Inferior parietal cortex (tissue), 1 donor: ENCODE measurements around the gene S1PR2.

Source experiments
- DNase-seq: peaks from one replicate; pipeline ENCODE4 v3.0.0-alpha.2; 2016; ENCODE audit errors: extremely low spot score

Gene S1PR2, protein sequence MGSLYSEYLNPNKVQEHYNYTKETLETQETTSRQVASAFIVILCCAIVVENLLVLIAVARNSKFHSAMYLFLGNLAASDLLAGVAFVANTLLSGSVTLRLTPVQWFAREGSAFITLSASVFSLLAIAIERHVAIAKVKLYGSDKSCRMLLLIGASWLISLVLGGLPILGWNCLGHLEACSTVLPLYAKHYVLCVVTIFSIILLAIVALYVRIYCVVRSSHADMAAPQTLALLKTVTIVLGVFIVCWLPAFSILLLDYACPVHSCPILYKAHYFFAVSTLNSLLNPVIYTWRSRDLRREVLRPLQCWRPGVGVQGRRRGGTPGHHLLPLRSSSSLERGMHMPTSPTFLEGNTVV

GRCh38 chr19:10230861-10231611 is at the start of gene S1PR2:
Gene S1PR2 (minus strand): TSS chr19:10231331. CDS start chr19:10224905, 6,426 bp downstream.
- no peak for DNase-seq

DNA sequence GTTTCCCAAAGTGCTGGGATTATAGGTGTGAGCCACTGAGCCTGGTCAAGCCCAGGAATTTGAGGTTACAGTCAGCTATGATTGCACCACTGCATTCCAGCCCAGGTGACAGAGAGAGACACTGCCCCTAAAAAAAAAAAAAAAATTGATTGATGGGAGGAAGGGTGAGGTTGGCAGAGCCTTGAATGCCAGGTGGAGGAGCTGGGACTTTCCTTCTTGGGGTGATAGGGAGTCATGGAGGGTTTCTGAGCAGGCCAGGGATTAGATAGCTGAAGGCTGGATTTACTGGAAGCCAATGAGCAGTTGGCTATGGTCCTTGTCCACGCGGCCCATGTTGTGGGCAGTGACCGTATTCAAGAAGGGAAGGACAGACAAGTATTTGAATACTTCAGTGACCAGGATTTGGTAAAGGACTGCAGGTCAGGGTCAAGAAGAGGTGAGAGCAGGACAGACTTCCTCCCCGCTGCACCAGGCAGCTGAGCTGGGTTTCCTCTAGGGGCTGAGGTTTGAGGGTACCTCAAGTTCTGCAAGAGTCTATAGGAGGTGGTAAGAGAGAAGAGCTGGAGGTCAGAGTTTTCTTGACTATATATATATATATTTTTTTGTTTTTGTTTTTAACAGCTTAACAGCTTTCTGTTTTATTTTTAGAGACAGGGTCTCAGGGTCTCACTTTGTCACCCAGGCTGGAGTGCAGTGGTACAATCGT is 48.8 kb upstream of the S1PR2 start:
- DNase-seq, result no peak

- no peak for DNase-seq
Observed at GRCh38 chr19:10278935-10279334, 47.8 kb upstream of the S1PR2 start.

DNA sequence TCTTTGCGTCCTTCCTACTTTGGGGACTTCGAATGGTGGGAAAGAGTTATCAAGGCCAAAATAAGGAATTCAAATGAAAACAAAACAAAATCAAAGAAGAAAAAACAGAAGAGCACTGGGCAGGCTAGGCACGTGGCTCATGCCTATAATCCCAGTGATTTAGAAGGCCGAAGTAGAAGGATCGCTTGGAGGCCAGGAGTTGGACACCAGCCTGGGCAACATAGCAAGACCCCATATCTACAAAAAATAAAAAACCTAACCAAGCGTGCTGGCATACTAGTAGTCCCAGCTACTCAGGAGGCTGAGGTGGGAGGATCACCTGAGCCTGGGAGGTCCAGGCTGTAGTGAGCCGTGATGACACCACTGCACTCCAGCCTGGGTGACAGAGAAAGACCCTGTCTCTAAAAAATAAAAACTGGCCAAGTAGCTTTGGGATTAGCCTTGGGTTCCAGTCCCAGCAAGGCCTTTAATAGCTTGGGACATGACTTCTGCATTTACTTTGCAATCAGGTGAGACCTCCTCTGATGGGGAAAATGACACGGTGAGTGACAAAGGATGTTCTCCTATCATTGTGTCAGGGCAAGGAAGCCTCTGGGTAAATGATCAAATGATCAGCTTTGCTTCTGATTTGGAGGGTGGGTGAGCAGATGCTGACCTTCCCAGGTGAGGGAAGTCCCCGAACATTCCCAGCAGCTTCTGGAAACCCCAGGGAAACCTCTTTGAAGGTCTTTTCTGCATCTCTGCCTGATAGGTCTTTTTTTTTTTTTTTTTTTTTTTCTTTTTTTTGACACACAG is 46.9 kb upstream of the S1PR2 start:
- DNase-seq, result no peak

DNA sequence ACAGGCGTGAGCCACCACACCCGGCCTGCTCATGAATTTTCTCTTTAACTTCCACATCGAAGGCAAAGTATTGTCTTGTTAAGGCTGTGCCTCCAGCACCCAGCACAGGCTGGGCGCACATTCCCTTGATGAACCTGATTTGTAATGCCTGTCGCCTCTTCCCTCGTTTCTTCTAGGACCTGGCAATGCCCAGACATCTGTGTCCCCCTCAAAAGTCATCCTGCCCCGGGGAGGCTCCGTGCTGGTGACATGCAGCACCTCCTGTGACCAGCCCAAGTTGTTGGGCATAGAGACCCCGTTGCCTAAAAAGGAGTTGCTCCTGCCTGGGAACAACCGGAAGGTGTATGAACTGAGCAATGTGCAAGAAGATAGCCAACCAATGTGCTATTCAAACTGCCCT is 43.5 kb upstream of the S1PR2 start:
- no peak for DNase-seq

- no peak for DNase-seq
Observed at GRCh38 chr19:10271543-10272086, 40.5 kb upstream of the S1PR2 start.

GRCh38 chr19:10270616-10271394 is 39.7 kb upstream of the S1PR2 start, which contains the start of gene ICAM1:
Gene ICAM1 (plus strand): TSS chr19:10271120. CDS start chr19:10271160, 40 bp downstream.
- no peak for DNase-seq

- DNase-seq, result no peak
Observed at GRCh38 chr19:10270180-10270615, 39.1 kb upstream of the S1PR2 start.

DNA sequence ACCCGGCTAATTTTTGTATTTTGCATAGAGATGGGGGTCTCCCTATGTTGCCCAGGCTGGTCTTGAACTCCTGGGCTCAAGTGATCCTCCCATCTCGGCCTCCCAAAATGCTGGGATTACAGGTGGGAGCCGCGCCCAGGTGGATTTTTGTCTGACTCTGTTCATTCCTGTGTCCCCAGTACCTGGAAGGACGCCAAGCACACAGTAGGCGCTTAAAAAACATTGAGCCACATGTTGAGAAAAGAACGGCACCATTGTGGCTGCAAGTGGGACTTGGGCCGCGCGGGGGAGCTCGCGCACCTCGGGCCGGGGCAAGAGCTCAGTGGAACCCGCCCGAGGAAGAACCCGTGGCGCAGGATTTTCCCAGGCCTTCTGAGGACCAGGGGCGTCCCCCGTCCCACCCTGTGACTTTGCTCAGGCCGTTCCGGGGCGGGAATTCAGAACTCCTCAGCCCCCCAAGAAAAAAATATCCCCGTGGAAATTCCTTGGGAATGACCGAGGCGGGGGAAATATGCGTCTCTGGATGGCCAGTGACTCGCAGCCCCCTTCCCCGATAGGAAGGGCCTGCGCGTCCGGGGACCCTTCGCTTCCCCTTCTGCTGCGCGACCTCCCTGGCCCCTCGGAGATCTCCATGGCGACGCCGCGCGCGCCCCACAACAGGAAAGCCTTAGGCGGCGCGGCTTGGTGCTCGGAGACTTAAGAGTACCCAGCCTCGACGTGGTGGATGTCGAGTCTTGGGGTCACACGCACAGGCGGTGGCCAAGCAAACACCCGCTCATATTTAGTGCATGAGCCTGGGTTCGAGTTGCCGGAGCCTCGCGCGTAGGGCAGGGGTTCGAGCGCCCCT is 38.4 kb upstream of the S1PR2 start:
- DNase-seq, result peak; percentile 69

GRCh38 chr19:10268071-10268470 is 36.9 kb upstream of the S1PR2 start:
- DNase-seq, result no peak

GRCh38 chr19:10266706-10267105 is 35.6 kb upstream of the S1PR2 start:
- no peak for DNase-seq

DNA sequence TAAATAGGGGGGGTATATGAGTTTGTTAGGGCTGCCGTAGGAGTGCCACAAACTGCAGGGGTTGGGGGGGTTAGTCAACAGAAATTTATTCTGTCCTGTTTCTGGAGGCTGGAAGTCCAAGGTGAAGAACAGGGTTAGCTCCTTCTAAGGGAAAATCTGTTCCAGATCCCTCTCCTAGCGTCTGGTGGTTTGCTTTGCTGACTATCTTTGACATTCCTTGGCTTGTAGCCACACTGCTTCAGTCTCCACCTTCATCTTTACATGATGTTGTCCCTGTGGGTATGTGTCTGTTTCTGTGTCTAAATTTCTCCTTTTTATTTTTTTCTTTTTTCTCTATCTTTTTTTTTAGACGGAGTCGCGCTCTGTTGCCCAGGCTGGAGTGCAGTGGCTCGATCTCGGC is 31.6 kb upstream of the S1PR2 start:
- DNase-seq, result no peak

- no peak for DNase-seq
Observed at GRCh38 chr19:10260141-10260584, 29.0 kb upstream of the S1PR2 start.

DNA sequence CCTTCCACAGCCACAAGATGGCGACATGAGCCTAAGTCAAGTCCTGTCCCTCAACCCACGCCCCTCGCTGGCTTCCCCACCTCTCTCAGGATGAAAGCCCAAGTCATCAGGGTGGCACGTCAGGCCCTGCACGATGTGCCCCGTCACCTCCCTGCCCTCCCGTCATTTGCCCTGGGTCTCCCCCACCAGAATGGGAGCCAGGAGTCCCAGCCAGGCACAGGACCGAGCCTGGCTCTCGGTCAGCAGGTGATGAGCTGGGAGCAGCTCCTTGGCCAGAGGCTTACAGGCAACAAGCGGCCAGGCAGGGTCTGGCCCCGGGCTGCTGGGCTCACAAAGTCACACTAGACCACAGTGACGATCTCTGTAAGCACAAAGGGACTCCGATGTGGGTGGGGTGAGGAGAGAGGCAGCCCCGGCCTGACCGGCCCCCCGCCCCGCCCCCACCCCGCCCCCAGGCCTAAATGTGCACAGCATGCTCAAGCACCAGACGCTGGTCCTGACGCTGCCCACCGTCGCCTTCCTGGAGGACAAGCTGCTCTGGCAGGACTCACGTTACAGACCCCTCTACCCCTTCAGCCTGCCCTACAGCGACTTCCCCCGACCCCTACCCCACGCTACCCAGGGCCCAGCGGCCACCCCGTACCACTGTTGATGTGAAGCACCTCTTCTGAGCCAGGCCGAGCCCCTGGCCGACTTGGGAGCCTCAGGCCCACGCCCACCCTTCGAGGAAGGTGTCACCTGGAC is 28.2 kb upstream of the S1PR2 start:
- peak; percentile 79 for DNase-seq

GRCh38 chr19:10258080-10258710 is 27.1 kb upstream of the S1PR2 start:
- DNase-seq, result no peak

DNA sequence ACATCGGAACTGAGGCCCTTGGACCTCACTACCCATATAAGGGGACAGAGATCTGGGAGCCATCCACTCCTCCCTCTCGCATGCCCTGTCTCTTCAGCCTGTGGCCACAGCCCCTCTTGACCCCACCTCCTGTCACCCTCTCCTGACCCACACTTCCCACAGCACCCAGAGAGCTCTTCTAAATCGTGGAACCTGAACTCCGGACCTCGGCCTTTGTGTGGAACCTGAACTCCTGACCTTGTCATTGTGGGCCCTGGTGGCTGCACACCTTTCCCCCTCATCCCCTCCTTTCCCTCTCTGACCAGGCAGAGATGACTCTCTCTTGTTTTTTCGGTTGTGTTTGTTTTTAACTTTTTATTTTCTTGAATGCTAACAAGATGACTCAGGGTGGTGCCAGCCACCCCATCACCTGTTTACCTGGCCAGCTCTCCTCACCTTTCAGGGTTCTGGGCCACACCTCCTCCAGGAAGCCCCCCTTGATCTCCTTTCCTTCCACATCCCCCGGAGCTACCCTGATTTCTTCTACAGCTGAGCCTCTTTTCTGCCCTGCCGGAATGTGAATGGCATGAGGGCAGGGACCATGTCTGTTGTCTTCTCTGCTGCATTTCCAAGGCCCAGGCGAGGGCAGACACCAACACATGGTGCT is 26.0 kb upstream of the S1PR2 start:
- DNase-seq, result no peak

GRCh38 chr19:10256551-10256950 is 25.4 kb upstream of the S1PR2 start:
- no peak for DNase-seq

GRCh38 chr19:10255358-10255757 is 24.2 kb upstream of the S1PR2 start:
- no peak for DNase-seq
